Vein endothelial cell (primary cell): ENCODE measurements around the gene MYCBPAP. TPM values are rescaled to one million over a fixed set of nuclear protein-coding genes. Genes with fewer than 3 reads are reported as not detected.

Experiments
- total RNA-seq: library from RNA; depleted of rRNA; stranded (reverse); fragments of >200 nt; gene quantifications from 2 replicates; pipeline ENCODE4 v1.2.3, GENCODE V29; 2012

Gene MYCBPAP, protein sequence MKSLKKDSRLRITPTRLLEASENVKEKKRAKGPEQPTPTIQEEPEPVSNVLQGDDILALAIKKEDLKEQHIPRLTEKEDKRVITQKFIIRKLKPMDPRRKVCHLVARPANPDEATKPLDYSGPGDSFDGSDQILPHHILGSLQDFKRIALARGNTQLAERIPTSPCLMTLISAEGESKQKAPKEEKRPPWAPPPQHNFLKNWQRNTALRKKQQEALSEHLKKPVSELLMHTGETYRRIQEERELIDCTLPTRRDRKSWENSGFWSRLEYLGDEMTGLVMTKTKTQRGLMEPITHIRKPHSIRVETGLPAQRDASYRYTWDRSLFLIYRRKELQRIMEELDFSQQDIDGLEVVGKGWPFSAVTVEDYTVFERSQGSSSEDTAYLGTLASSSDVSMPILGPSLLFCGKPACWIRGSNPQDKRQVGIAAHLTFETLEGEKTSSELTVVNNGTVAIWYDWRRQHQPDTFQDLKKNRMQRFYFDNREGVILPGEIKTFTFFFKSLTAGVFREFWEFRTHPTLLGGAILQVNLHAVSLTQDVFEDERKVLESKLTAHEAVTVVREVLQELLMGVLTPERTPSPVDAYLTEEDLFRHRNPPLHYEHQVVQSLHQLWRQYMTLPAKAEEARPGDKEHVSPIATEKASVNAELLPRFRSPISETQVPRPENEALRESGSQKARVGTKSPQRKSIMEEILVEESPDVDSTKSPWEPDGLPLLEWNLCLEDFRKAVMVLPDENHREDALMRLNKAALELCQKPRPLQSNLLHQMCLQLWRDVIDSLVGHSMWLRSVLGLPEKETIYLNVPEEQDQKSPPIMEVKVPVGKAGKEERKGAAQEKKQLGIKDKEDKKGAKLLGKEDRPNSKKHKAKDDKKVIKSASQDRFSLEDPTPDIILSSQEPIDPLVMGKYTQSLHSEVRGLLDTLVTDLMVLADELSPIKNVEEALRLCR
- 0.29 TPM in 1 of 2 replicates, not detected in the other for total RNA-seq

DNA sequence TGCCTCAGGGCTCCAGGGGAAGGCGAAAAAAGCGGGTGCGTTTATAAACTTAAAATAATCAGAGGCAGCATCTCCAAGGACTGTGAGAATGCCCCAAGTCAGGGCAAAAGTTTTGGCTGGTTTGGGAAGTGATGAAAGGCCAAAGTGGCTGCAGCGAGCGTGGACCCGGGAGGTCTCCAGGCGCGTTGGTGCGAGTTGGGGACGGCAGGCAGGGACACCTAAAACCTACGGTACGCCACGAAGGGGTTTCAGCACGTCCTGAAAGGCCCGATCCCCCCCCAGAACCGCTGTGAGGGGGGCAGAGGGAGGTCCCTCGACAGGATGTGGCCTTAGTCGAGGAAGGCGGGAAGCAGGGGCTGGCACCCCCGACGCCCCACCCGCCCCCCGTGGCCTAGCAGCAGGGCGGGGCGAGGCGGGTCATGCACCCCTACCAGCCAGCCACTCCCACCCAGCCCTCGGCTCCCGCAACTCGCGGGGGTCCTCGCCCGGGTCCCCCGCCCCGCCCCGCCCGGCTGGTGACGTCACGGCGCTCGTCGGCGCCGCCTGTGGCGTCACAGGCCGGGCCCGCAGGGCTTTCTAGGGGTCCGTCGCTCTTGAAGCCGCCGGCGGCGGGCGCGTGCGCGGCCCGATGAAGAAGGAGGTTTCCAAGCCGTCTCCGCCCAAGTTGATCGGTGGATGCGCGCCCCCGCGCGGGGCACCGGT lies at the start of gene MYCBPAP:
Gene MYCBPAP, plus strand, starts transcription at position 569 of the 702 bp plus-strand sequence. CDS start 236 bp downstream, outside the sequence.

GRCh38 chr17:50468304-50469207 lies 39.7 kb upstream of the MYCBPAP start, which contains the start of gene CHAD:
Gene CHAD, minus strand, starts transcription at chr17:50468880. Its CDS starts 67 bp downstream, at chr17:50468813.

DNA sequence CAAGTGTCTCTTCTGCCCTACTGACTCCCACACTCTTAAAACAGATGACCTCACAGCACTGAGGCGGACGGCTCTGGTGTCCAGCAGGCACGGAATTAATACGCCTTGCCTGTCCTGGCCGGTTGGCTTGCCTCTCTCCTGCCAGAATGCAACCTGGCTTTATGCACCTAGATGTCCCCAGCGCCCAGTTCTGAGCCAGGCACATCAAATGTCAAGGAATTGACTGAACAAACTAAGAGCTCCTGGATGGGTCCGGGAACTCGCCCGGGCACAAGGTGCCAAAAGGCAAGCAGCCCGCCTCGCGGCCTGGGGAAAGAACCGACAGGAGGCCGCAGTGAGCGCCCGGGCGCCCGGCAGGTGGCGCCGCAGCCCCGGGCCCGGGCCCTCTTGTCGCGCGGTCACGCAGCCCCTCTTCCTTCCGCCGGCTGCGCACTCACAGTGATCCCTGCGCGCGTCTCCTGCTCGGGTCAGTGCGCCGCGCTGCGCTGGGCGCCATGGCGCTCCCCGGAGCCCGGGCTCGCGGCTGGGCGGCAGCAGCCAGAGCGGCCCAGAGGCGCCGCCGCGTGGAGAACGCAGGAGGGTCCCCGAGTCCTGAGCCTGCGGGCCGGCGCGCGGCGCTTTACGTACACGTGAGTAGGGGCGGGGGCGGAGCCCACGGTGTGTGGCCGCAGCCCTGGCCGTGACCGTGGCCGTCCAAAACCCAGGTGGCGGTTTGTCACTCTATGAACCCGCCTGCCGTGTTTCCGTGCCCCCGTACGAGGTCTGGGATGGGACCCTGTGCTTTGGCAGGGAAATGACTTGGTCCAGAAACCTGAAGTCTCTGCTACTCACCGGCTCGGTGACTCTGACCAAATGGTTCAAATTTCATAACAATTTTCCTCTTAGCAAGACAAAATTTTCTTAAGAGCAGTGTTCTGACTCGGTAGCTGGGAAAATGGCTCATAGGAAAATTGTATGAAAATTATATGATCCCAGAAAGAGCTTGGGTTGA lies 29.6 kb upstream of the MYCBPAP start, which contains the start of gene RSAD1:
Gene RSAD1, plus strand, starts transcription at position 470 of the 991 bp plus-strand sequence. Its CDS starts 25 bp downstream, at position 495.

DNA sequence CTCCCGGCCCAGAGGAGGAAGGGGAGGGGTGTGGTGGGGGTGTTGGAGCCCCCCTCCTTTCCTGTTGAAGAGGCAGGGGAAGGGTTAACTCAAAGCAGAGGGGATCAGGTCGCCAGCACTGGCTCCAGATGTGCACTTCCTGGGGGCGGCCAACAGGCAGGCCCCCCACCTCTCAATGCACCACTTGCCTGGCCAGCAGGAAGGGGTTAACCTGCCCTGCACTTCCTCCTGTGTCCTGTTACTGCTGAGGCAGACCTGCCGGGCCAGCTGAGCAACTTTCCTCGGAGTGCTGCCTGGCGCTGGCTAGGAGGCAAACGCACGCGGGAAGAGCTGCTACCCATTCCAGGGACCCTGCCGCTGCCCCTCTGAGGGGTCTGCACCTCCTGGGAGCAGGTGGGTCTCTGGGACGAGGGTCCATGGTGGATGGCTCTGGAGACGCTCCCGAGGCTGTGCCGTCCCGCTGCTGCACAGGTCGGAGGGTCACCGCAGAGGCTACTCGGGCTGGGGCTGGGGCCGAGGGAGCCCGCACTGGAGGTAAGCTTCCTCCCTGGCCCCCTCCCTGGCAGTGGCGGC lies 24.3 kb downstream of the MYCBPAP start, which contains the start of gene EPN3:
Gene EPN3, plus strand, starts transcription at position 284 of the 573 bp plus-strand sequence. CDS start 3,822 bp downstream, outside the sequence.

GRCh38 chr17:50547035-50547735 lies 38.9 kb downstream of the MYCBPAP start, which contains the start of gene SPATA20:
Gene SPATA20, plus strand, starts transcription at chr17:50547174. Its CDS starts 35 bp downstream, at chr17:50547209.

DNA sequence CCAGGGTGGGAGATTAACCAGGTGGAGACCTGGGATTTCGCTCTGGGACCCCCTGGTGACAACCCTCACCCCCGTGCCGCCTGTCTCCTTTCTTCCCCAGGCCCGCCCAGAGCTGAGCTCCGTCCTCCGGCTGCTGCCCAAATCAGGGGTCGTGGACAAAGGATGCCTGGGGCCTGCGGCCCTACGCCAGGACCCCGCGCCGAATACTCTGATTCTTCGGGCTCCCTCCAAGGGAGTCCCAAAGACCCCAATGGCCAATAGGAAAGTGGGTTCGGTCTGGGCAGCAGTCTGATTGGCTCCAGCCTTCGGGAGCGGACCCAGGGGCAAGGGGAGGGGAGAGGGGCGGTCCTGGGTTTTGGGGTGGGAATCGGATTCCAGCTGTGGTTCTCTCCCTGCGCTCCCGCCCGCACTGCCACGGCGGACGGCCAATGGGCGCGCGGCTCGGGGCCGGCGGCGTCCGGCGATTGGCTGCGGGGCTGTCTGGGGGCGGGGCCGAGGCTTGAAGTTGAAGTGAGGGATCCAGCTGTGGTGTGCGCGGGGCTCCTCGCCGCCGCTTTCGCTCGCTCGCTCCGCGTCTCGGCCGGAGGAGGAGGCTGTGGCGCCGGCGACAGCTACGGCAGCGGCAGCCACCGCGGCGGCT lies 52.1 kb downstream of the MYCBPAP start, which contains the start of gene CACNA1G:
Gene CACNA1G, plus strand, starts transcription at position 531 of the 640 bp plus-strand sequence. CDS start 745 bp downstream, outside the sequence.

Other genes starting within 250 kb of the MYCBPAP start
- gene TMEM92, start 234.0 kb upstream of the MYCBPAP start, total RNA-seq: under 0.01 and 0.29 TPM in 2 replicates
- 25.0 and 33.3 TPM in 2 replicates for gene XYLT2, start 162.3 kb upstream of the MYCBPAP start, total RNA-seq
- 55.9 and 63.3 TPM in 2 replicates for gene MRPL27, start 135.3 kb upstream of the MYCBPAP start, total RNA-seq
- gene EME1, start 135.2 kb upstream of the MYCBPAP start, total RNA-seq: 2.3 and 3.3 TPM in 2 replicates
- gene LRRC59, start 110.9 kb upstream of the MYCBPAP start, total RNA-seq: 172 and 226 TPM in 2 replicates
- gene ACSF2, start 82.2 kb upstream of the MYCBPAP start, total RNA-seq: 9.9 and 17.3 TPM in 2 replicates
- not detected in 2 replicates for gene CHAD, start 39.6 kb upstream of the MYCBPAP start, total RNA-seq
- gene RSAD1, start 29.6 kb upstream of the MYCBPAP start, total RNA-seq: 24.9 and 28.4 TPM in 2 replicates
- under 0.01 TPM in 1 of 2 replicates, not detected in the other for gene EPN3, start 24.3 kb downstream of the MYCBPAP start, total RNA-seq
- 52.6 and 56.7 TPM in 2 replicates for gene SPATA20, start 38.7 kb downstream of the MYCBPAP start, total RNA-seq
- not detected in 2 replicates for gene CACNA1G, start 52.3 kb downstream of the MYCBPAP start, total RNA-seq
- gene ABCC3, start 126.4 kb downstream of the MYCBPAP start, total RNA-seq: 1.7 and 5.2 TPM in 2 replicates
- 40.8 and 58.5 TPM in 2 replicates for gene ANKRD40, start 199.5 kb downstream of the MYCBPAP start, total RNA-seq
- 19.6 and 30.3 TPM in 2 replicates for gene LUC7L3, start 211.2 kb downstream of the MYCBPAP start, total RNA-seq